MM.1S (cell line): Measurements from ENCODE around the gene FAM162B.

Experiments
- DNase-seq: peaks from one replicate; pipeline ENCODE4 v3.0.0-alpha.2; 2015
- H2AFZ ChIP-seq: fragments of 300-600 bp; sonication (generic); 2 replicates; pipeline ENCODE4 v1.6.0; 2016; ENCODE audit warnings: antibody characterized with exemption, low read length
- H3F3A ChIP-seq: fragments of 300-600 bp; sonication (generic); 2 replicates; pipeline ENCODE4 v1.6.1; 2016; ENCODE audit warnings: mild to moderate bottlenecking, antibody characterized with exemption, low read length, moderate library complexity, mixed read lengths; ENCODE audit not compliant: insufficient read depth
- H3K27ac ChIP-seq: fragments of 300-600 bp; sonication (generic); 2 replicates; pipeline ENCODE4 v1.5.1; 2016; ENCODE audit warnings: mild to moderate bottlenecking, low read length
- H3K27me3 ChIP-seq: fragments of 300-600 bp; sonication (generic); replicated peaks from 2 replicates; pipeline ENCODE4 v1.6.0; 2016; ENCODE audit warnings: low read length; ENCODE audit not compliant: insufficient read depth
- H3K36me3 ChIP-seq: fragments of 300-600 bp; sonication (generic); replicated peaks from 2 replicates; pipeline ENCODE4 v1.6.1; 2016; ENCODE audit warnings: mild to moderate bottlenecking, low read length, mixed read lengths; ENCODE audit not compliant: insufficient read depth
- H3K4me1 ChIP-seq: fragments of 300-600 bp; sonication (generic); 2 replicates; pipeline ENCODE4 v1.6.1; 2016; ENCODE audit warnings: low read length, mixed read lengths
- H3K4me2 ChIP-seq: fragments of 300-600 bp; sonication (generic); 2 replicates; pipeline ENCODE4 v1.6.0; 2016; ENCODE audit warnings: low read depth, low read length
- H3K4me3 ChIP-seq: fragments of 300-600 bp; sonication (generic); 2 replicates; pipeline ENCODE4 v1.5.1; 2016; ENCODE audit warnings: low read length, mixed read lengths
- H3K79me2 ChIP-seq: fragments of 300-600 bp; sonication (generic); 2 replicates; pipeline ENCODE4 v1.6.1; 2016; ENCODE audit warnings: mixed run types, low read length, mixed read lengths
- H3K9ac ChIP-seq: fragments of 300-600 bp; sonication (generic); 2 replicates; pipeline ENCODE4 v1.6.1; 2016; ENCODE audit warnings: low read length, mixed read lengths
- H3K9me2 ChIP-seq: fragments of 300-600 bp; sonication (generic); replicated peaks from 2 replicates; pipeline ENCODE4 v1.6.1; 2016; ENCODE audit warnings: mild to moderate bottlenecking, low read length, mixed read lengths; ENCODE audit not compliant: insufficient read depth
- H3K9me3 ChIP-seq: fragments of 300-600 bp; sonication (generic); replicated peaks from 2 replicates; pipeline ENCODE4 v1.6.1; 2016; ENCODE audit warnings: mild to moderate bottlenecking, low read length, mixed read lengths; ENCODE audit not compliant: insufficient read depth
- H4K20me1 ChIP-seq: fragments of 300-600 bp; sonication (generic); 2 replicates; pipeline ENCODE4 v1.6.1; 2016; ENCODE audit warnings: mild to moderate bottlenecking, low read length, moderate library complexity, mixed read lengths; ENCODE audit not compliant: insufficient read depth
- EZH2 ChIP-seq: fragments of 300-600 bp; sonication (generic); optimal IDR thresholded peaks from 2 replicates; pipeline ENCODE3; 2017; ENCODE audit warnings: low read depth, mild to moderate bottlenecking, antibody characterized with exemption, low read length, mixed read lengths
- EZH2phosphoT487 ChIP-seq: fragments of 300-600 bp; sonication (generic); IDR thresholded peaks from 2 replicates; pipeline ENCODE4 v1.6.1; 2018; ENCODE audit warnings: antibody characterized with exemption, low read length
- TF ChIP-seq, protein P1 (sequence below): fragments of 300-600 bp; sonication (generic); IDR thresholded peaks from 2 replicates; pipeline ENCODE4 v1.5.1; 2016; ENCODE audit warnings: antibody characterized with exemption, low read length, mixed read lengths

FAM162B gene

DNA sequence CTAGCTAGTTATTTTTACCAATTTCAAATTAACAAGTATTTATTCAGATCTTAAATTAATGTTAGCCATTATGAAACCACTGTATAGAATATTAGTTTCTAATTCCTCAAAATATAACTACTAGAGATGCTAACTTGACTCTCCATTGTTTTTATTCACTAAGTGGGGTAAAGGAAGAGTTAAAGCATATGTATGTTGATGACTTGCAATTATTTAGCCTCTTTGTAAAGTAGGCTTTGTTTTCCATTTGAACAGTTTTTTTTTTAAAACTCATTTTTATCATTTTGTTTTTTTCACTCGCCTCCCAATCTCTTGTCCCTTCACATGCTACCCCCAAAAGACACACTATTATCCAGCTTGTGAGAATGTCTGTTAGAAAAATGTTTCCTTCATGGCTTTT, 3.3 kb downstream of the FAM162B start:
- H3K4me2 ChIP-seq, result no peak overlapping the region
- H3K9ac ChIP-seq, result no peak overlapping the region
- H3K36me3 ChIP-seq, result no peaks in the 10 kb centered on the region
- TF ChIP-seq, protein P1, sequence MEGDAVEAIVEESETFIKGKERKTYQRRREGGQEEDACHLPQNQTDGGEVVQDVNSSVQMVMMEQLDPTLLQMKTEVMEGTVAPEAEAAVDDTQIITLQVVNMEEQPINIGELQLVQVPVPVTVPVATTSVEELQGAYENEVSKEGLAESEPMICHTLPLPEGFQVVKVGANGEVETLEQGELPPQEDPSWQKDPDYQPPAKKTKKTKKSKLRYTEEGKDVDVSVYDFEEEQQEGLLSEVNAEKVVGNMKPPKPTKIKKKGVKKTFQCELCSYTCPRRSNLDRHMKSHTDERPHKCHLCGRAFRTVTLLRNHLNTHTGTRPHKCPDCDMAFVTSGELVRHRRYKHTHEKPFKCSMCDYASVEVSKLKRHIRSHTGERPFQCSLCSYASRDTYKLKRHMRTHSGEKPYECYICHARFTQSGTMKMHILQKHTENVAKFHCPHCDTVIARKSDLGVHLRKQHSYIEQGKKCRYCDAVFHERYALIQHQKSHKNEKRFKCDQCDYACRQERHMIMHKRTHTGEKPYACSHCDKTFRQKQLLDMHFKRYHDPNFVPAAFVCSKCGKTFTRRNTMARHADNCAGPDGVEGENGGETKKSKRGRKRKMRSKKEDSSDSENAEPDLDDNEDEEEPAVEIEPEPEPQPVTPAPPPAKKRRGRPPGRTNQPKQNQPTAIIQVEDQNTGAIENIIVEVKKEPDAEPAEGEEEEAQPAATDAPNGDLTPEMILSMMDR, result no peak
- TF ChIP-seq EZH2phosphoT487 (no peak), EZH2 (no peak)
- H4K20me1 ChIP-seq, result no peaks in the 10 kb centered on the region
- H3K9me3 ChIP-seq, result no peaks in the 10 kb centered on the region
- no peak overlapping the region for H2AFZ ChIP-seq
- H3K4me3 ChIP-seq, result no peak overlapping the region
- H3F3A ChIP-seq, result no peaks in the 10 kb centered on the region
- no peaks in the 10 kb centered on the region for H3K27me3 ChIP-seq
- no peaks in the 10 kb centered on the region for H3K4me1 ChIP-seq
- no peak overlapping the region for H3K27ac ChIP-seq
- no peak for DNase-seq
- no peaks in the 10 kb centered on the region for H3K79me2 ChIP-seq
- no peaks in the 10 kb centered on the region for H3K9me2 ChIP-seq

DNA sequence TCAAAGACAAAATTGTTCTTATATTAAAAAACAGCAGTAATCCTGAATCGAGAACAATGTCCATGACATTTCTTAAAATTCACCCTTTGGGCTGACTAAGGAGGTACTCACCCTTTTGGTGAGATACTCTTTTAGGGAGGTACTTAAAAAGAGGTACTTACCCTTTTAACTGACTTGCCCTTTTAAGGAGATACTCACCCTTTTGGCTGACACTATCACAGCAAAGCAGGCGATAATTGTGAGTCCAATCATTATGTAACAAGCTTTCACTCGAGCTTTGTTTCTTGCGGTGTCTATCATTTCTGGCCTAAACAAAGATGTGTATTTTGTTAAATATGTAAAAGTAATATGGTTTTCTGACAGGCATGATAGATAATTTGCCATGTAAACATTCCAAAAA, 3.7 kb downstream of the FAM162B start:
- no peaks in the 10 kb centered on the region for H3K4me1 ChIP-seq

DNA sequence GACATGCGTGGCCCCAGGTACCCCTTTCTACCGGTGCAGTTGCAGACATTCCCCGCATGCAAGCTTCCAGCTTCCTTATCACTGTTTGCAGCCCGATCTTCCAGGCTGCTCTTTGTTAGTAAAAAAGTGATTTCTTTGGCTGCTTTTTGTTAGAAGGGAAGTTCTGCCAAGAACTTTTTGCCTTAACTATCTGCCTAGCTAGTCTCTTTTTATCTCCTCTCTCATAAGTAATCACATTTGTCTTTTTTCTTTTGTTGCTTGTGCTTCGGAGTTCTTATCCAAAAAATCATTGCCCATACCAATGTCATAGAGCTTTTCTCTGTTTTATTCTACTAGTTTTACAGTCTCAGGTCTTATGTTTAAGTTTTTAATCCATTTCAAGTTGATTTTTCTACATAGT, 20.3 kb downstream of the FAM162B start:
- Histone ChIP-seq H3K36me3 (no peaks in the 10 kb centered on the region), H3K27ac (no peak overlapping the region), H2AFZ (no peak overlapping the region), H4K20me1 (no peaks in the 10 kb centered on the region), H3K9me3 (no peaks in the 10 kb centered on the region), H3K9me2 (no peaks in the 10 kb centered on the region), H3K9ac (no peak overlapping the region), H3K4me3 (no peak overlapping the region), H3K4me2 (no peak overlapping the region), H3F3A (no peaks in the 10 kb centered on the region), H3K4me1 (no peaks in the 10 kb centered on the region), H3K79me2 (no peaks in the 10 kb centered on the region), H3K27me3 (no peaks in the 10 kb centered on the region)
- DNase-seq, result no peak
- TF ChIP-seq EZH2phosphoT487 (no peak), EZH2 (no peak)
- TF ChIP-seq, protein P1, result no peak

More for the DNA sequence above, 3.7 kb downstream of the FAM162B start:
- TF ChIP-seq, protein P1, result no peak
- no peak for TF ChIP-seq EZH2phosphoT487
- TF ChIP-seq EZH2, result no peak
- Histone ChIP-seq H3K36me3 (no peaks in the 10 kb centered on the region), H3F3A (no peaks in the 10 kb centered on the region), H3K79me2 (no peaks in the 10 kb centered on the region), H4K20me1 (no peaks in the 10 kb centered on the region), H3K9ac (no peak overlapping the region), H3K4me2 (no peak overlapping the region), H2AFZ (no peak overlapping the region), H3K9me2 (no peaks in the 10 kb centered on the region), H3K9me3 (no peaks in the 10 kb centered on the region), H3K4me3 (no peak overlapping the region), H3K27ac (no peak overlapping the region), H3K27me3 (no peaks in the 10 kb centered on the region)
- no peak for DNase-seq
